ENCODE results near the gene LAMA3.

DNA sequence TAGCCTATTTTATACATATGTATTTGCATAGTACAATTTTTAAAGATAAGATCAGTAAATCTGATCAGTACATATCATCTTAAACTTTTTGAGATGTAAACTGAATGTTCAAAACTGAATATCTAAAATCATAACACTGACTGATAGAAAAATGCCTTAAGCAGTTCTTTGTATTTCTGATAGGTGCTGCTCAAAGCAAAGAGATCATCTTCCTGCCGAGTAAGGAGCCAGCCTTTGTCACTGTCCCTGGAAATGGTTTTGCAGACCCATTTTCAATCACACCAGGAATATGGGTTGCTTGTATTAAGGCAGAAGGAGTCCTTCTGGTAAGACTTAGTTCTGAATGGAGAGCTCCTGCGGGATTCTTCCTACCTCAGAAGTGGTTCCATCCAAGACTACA, 135.0 kb downstream of the LAMA3 start:
- TF ChIP-seq, protein P1, sequence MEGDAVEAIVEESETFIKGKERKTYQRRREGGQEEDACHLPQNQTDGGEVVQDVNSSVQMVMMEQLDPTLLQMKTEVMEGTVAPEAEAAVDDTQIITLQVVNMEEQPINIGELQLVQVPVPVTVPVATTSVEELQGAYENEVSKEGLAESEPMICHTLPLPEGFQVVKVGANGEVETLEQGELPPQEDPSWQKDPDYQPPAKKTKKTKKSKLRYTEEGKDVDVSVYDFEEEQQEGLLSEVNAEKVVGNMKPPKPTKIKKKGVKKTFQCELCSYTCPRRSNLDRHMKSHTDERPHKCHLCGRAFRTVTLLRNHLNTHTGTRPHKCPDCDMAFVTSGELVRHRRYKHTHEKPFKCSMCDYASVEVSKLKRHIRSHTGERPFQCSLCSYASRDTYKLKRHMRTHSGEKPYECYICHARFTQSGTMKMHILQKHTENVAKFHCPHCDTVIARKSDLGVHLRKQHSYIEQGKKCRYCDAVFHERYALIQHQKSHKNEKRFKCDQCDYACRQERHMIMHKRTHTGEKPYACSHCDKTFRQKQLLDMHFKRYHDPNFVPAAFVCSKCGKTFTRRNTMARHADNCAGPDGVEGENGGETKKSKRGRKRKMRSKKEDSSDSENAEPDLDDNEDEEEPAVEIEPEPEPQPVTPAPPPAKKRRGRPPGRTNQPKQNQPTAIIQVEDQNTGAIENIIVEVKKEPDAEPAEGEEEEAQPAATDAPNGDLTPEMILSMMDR (IDR thresholded peaks at IDR 0.05): peak; percentile 11 to 22 (median 20)
- no peak for TF ChIP-seq POLR2A (IDR thresholded peaks at IDR 0.05)

All from right lobe of liver (tissue), 4 donors.